Measurements from ENCODE around the gene SUSD4. TPM values are rescaled to one million over a fixed set of nuclear protein-coding genes. Genes with fewer than 3 reads are reported as not detected.

The SUSD4 gene
- total and polyA plus RNA-seq, 2 of the 8 experiments (the other 6 are each of a cell fraction or from before 2014, with no cell fraction given), result 3.9 to 5.2 TPM

DNA sequence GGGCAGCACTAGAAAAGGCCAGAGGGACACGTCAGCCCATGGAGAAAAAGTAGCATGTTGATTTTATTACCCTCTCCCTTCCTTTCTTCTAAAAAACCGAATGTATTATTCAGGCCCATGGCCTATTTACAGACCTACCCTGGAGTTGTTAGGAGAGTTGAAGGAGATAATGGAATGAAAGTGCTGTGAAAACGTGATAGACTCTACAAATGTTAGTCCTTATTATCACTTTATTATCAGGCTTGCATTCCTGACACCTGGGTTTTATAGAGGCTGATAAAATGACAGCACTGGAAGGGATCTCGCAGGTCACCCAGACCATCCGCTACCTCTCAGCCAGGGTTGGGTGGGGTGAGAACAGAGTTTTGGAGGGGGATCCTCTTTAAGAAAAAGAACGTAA, 160.3 kb downstream of the SUSD4 start:
- CTCF ChIA-PET (ENCODE audit: partially characterized antibody), result interaction anchor here (0.9 to 1.6 kb wide), 2 partner anchors 23 to 353 kb away, joined by 3 to 4 read pairs; no protein-coding TSS in a partner anchor
- H3K14ac ChIP-seq (ENCODE audit: insufficient read length), result no peak overlapping the region
- H3K23ac ChIP-seq (ENCODE audit: insufficient read length), result no peak overlapping the region
- H3K9ac ChIP-seq (replicated peaks in 1 of 4; ENCODE audit: extremely low read depth in 1 of 4, low read depth in 3 of 4, low read length in 3 of 4), result no peak overlapping the region
- H3K23me2 ChIP-seq (ENCODE audit: low read depth, low read length), result no peaks in the 10 kb centered on the region
- H3K27me3 ChIP-seq (replicated peaks in 1 of 4; ENCODE audit: control insufficient read depth in 3 of 4, extremely low read depth in 1 of 4, insufficient read depth in 3 of 4, low read length in 3 of 4), result no peaks in the 10 kb centered on the region
- no peak overlapping the region for H3K4me2 ChIP-seq (ENCODE audit: insufficient read depth in 1 of 2, low read depth in 2 of 2, low read length in 2 of 2)
- no peak overlapping the region for H2BK12ac ChIP-seq (ENCODE audit: low read depth, low read length)
- FAIRE-seq (no peak), DNase-seq (ENCODE audit: low read depth in 1 of 2, low spot score in 2 of 2) (no peak)
- H2BK120ac ChIP-seq (replicated peaks; ENCODE audit: low read depth, low read length), result no peak overlapping the region
- peaks cover 0 to 3% (median under 1%) of the 10 kb centered on the region in 4 experiments; a peak in 4 of 7 replicates for H3K4me1 ChIP-seq (replicated peaks in 1 of 4; ENCODE audit: control insufficient read depth in 3 of 4, insufficient read depth in 4 of 4, low read length in 3 of 4)
- H3K9me3 ChIP-seq (ENCODE audit: insufficient read depth in 2 of 2, low read depth in 1 of 2, low read length in 1 of 2), result no peaks in the 10 kb centered on the region
- H3K79me2 ChIP-seq (ENCODE audit: control insufficient read depth in 1 of 2, insufficient read depth in 2 of 2, low read length in 2 of 2), result no peaks in the 10 kb centered on the region
- H3K36me3 ChIP-seq (ENCODE audit: control insufficient read depth in 2 of 4, insufficient read depth in 4 of 4, low read length in 3 of 4), result no peaks in the 10 kb centered on the region
- no peaks in the 10 kb centered on the region for H3K79me1 ChIP-seq (ENCODE audit: low read depth, low read length)
- no peak overlapping the region for H4K91ac ChIP-seq (replicated peaks; ENCODE audit: insufficient read length, low read length)
- H3K4ac ChIP-seq (replicated peaks; ENCODE audit: insufficient read length, low read depth, low read length), result no peak overlapping the region
- no peak overlapping the region for H4K8ac ChIP-seq (ENCODE audit: extremely low read depth, insufficient read depth, low read length)
- H2BK15ac ChIP-seq (ENCODE audit: low read length), result no peak overlapping the region
- no peak overlapping the region for H2AFZ ChIP-seq (ENCODE audit: low read length)
- H3K18ac ChIP-seq (ENCODE audit: extremely low read depth, low read length), result no peak overlapping the region
- no peak overlapping the region for H4K5ac ChIP-seq (ENCODE audit: insufficient read length, low read depth, low read length)
- H3K4me3 ChIP-seq (ENCODE audit: extremely low read depth in 1 of 4, insufficient read depth in 2 of 4, low read depth in 3 of 4, low read length in 4 of 4), result no peak overlapping the region
- H4K20me1 ChIP-seq (replicated peaks in 1 of 2; ENCODE audit: control insufficient read depth in 1 of 2, insufficient read depth in 2 of 2, low read length in 2 of 2), result peaks cover 0 to 3% of the 10 kb centered on the region in 2 experiments
- no peak overlapping the region for H2AK5ac ChIP-seq (ENCODE audit: low read depth, low read length)
- H2BK5ac ChIP-seq (ENCODE audit: low read depth, low read length), result no peak overlapping the region
- WGBS, 2 experiments (ENCODE audit: extremely low coverage in 1 of 2, insufficient coverage in 1 of 2, insufficient read length in 1 of 2, insufficient replicate concordance in 2 of 2, low coverage in 1 of 2, low lambda C conversion rate in 2 of 2, missing lambda C conversion rate in 1 of 2), result 84% methylated on average over 6 of the region's 6 CpGs; no CpG with 5 or more reads in 1 of the 2 experiments
- POLR2A ChIA-PET (ENCODE audit: partially characterized antibody), result no interaction called here
- no peak overlapping the region for H3K56ac ChIP-seq (replicated peaks; ENCODE audit: insufficient read length, low read depth, low read length)
- H3K27ac ChIP-seq (ENCODE audit: low read depth, low read length), result no peak overlapping the region
- no peak for TF ChIP-seq HDAC6 (IDR thresholded peaks at IDR 0.05; ENCODE audit: low read depth, low read length)
- no peak overlapping the region for H2BK20ac ChIP-seq (ENCODE audit: low read length)

Data from H1 (cell line).